DMS53 treated with DMSO at 0.1 percent for 48 hours (cell line): ENCODE data around the gene COL5A1.
"Not testable (repeated sequence)": the region's sequence is repeated elsewhere in the genome, so short reads cannot be mapped to it uniquely, and the experiment has no call there.

Experiments used
- DNase-seq: peaks from one replicate; lab custom pipeline; 2025; ENCODE audit not compliant: unreplicated experiment; lab: John Stamatoyannopoulos, UW

COL5A1 gene

DNA sequence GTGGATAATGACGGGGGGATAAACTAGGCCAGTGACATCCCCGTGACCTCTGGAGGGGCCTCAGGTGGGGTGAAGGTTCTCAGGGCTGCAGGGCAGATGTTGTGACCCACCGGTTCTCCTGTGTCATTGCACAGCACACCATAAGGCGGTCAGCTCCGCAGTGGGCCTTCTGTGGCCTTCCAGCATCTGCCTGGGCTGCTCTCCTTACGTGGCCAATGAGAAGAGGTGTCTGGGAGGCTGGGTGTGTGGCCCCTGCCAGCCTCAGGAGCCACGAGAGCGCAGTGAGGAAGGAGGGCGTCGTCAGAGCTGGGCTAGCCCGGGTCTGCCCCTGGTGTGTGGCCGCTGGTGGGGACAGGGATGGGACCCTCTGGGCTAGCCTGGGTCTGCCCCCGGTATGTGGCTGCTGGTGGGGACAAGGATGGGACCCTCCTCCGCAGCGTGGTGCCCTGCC, 48.7 kb downstream of the COL5A1 start:
- no peak for DNase-seq

DNA sequence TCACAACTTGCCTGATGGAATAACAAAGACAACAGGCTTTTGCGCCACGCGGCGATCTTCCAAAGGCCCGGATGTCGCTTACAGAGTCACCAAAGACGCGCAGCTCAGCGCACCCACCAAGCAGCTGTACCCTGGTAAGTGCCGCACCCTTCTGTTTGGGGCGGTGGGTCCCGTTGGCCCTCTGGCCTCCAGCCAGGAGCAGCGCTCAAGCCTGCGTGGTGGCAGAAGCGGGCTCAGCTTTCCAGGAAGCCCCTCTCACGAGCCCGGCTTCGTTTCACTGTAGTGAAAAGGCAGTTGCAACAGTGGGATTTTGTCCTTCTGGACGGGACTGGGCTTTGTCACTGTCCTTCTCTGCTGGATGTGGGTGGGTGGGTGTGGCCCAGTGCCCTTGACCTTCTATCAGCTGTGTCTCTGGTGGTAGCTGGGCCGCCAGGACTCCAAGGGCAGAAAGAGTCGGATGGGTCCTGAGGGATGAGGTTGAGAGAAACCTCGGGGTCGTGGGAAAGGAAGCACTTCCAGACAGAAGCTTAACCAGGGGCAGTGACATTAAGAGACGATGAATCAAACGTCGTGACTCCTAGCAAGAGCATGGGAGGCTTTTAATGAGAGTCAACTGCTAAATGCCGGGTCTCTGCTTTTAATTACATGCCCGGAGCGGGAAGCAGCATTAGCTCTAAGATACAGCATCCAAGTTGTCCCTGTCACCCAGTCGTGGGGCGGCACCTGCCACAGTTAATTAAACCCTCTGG, 49.5 kb downstream of the COL5A1 start:
- no peak for DNase-seq

DNA sequence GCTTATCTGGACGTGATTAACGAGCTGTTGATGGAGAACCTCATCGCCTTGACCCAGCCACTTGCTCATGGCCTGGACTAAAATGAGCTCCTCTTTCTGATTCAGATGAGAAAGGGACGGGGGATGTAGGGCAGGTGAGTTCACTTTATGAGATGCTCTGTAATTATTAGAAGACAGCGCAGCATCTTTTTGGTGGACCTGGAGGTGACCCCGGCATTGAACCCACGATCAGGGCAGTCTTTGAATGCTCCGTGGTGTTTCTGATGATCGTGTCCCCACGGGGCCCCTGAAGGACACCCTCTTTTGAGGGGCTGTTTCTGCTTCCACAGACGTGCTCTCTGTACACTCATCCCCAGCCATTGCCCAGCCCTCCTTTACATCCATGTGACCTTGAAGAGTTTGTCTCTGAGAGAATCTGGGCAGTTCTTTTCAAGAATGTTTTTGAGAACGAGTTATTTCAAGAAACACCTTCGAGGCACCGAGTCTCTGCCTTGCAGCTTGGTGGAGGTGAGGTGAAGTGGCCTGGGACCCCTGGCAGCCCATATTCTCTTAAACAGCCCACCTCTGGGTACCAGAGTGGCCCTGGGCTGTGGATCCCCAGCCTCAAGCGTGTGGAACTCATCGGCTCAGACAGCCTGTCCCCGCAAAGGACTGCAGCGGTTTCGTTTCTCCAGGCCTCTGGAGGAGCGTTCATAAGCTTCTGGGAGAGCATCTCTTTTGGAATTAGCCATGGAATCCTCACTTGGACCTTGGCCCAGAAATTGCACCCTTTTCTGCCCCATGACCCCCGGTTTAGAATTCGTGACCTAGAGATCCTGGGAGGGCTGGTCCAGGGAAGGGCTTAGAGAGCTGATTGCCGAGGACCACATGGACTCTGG, 50.3 kb downstream of the COL5A1 start:
- no peak for DNase-seq

DNA sequence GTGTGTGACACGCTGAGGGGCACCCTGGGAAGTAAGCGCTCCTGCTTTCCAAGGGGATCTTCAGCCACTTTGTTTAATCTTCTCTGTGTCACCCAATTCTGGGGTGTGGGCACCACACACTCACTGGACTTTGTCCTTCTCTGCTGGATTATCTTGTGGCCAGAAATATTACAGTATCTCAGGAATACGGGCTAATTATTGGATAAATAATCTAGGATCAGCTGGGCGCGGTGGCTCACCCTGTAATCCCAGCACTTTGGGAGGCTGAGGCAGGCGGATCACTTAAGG, 50.9 kb downstream of the COL5A1 start:
- no peak for DNase-seq

DNA sequence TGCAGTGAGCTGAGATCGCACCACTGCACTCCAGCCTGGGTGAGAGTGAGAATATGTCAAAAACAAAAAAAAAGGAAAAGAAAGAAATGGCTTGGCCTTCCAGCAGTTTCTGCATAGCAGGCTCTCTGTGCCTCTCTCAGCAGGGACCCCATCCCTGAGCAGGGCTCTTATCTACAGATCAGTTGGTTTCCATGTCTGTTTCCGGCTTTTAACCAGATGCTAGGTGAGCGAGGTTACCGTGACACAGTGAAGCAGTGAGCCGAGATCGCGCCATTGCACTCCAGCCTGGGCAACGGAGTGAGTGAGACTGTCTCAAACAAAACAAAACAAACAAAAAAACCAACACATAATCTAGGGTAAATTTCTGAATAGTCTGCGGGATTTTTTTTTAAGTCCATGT, 51.4 kb downstream of the COL5A1 start:
- no peak for DNase-seq

DNA sequence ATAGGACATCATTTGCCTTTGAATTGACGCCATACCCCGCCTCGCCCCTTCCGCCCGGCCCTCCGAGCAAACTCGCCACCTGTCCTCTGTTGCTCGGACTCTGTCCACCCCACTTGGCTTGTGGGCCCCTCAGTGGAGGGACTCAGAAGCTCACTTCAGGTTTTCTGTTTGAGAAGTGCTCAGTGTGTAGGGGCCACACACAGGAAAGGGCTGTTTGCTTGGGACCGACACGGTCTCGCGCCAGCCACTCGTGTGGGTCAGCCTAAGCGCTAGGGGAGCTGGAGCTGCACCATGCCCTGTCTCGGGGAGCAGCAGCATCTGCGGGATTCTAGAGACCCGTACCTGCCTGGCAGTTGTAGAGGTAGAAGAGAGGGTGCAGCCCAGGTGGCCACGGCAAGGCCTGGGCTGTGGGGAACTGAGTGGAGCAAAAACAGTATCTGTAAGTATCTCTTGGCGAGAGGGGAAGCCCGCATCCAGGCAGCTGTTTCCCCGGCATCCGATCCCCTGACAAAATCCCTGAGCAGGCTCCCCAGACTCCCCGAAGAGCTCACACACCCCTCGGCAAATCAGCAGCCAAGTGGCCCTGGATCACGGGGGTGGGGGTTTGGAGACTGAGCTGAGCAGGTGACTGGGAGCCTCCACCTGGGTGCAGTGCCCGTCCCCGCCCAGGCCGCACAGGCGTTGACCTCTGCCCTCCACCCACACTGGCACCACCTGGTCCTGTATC, 52.2 kb downstream of the COL5A1 start:
- no peak for DNase-seq

DNA sequence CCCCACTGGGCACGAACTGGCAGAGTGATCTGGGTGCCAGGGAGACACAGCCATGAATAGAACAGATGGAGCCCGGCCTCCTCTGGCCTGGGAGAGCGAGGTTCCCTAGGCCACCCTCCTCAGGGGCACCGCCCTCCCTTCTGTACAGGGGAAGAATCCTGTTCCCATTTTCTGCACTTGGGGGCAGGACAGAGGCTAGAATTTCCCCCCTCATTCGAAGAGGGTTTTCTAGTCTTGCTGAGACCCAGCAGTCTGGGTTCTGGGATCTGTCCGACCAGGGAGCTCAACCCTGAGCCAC, 52.7 kb downstream of the COL5A1 start:
- DNase-seq, result no peak

DNA sequence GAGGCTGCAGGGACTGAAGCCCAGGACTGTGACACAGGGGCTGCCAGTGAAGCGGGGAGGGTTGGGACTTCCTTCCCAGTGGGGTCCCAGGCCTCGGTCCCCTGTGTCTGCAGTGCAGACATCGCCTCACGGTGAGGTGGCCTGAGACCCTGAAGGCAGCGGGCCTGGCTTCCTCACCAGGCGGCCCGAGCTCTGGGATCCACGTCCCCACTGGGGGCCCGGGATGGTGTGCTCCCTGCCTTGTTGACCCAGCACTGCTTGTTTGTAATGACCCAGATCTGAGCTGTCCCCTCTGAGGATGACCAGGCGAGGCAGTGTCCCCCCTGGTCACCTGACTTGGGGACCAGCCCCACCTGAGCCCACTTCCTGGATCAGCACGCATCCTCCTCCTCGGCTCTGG, 53.1 kb downstream of the COL5A1 start:
- DNase-seq, result no peak

DNA sequence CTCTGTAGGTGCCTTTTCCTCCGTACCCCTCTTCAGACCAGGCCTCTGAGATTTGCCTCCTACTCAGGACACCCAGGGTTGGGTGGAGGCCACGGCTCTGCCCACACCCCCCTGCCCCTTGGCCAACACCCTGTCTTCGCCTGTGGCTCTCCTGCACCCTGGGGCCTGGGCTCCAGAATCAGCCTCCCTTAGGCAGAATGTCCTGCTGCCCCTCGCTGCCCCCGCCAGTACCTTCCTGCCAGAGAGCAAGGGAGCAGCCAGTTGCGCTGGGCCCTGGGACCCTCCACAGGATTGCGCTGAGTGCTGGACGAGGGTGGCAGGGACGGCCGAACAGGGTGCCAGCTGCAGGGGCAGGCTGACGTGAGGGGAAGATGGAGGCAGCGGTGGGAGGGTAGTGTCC, 53.5 kb downstream of the COL5A1 start:
- DNase-seq, result no peak

DNA sequence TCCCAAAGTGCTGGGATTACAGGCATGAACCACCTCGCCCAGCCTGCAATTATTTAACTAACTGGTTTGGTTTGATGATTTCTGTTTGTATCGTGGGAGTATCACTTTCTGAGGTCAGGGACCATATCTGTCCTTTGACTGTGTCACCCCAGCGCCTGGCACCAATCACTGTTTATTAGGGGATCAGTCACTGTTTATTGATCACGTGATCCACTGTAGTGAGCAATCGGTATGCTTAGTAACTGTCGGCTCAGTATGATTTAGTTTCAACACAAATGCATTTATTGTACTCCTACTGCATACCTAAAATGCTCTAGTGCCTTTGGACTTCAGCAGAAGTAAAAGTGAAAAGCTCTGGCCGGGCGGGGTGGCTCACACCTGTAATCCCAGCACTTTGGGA, 54.8 kb downstream of the COL5A1 start:
- no peak for DNase-seq

DNA sequence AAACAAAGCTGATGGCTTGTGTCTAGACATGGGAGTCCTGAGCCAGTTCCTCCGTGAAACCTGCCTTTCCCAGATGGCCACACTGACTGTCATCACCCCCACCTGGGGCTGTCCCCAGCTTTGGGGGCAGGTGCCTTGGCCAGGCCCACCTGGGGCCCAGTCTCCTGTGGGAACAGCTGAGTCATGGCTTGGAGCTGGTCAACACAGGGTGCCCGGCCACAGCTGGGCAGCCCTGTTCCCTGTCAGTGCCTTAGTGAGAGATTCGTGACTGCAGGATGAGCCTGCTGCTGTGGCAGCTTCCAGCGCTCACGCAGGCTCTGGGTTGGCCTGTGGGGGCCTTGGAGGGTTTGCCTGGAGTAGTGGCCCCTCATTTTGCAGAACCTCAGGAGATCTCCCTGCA, 56.5 kb downstream of the COL5A1 start:
- DNase-seq, result no peak

DNA sequence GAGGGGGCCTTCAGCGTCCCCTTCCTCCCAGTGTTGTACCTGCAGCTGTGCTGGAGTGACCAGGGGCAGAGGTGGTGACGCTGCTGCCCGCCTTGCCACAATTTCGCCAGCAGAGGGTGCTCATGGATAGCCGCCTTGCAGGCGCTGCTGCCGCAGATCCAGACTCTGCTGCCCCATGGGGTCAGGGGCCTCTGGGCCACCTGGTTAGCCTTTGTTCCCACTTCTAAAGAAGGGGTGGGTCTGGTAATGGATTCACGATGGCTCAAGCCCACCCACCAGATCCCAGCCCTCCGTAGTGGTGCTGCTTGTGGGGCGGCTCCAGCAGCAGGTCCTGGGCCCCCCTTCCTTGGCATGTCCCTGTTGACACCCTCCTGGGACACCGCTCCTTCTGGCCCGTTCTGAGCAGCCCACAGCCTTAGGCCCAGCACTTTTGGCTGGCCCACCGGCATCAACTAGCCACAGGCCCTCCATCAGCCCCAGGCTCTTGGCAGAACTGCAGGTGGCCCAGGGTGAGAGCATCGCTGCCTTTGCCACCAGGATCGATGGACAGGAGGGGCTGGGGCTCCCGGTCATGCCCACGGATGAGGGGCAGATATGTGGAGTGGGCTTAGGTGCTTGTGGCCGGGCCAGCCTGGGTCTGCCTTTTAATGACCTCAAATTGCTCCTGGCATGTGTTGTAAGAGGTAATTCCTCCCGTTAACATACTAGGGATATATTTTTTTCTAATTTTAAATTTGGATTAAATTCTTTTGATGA, 57.2 kb downstream of the COL5A1 start:
- DNase-seq, result no peak

DNA sequence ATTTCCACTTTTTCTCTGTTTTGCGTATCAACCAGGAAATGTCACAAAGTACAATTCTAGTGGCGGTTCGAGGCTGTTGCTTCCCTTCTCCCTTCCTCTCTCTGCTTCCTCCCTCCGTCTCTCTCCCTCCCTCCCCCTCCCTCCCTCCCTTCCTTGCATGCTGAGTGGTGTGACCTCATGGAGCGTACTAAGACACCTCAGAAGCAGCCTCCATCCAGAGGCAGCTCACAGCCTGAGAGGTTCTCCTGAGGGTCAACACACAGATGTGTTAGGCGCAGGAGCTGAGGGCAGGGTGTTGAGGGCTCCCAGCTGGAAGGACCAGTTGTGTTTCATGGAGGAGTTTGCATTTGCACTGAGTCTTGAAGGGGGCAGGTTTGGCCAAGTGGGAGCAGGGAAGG, 57.7 kb downstream of the COL5A1 start:
- no peak for DNase-seq

DNA sequence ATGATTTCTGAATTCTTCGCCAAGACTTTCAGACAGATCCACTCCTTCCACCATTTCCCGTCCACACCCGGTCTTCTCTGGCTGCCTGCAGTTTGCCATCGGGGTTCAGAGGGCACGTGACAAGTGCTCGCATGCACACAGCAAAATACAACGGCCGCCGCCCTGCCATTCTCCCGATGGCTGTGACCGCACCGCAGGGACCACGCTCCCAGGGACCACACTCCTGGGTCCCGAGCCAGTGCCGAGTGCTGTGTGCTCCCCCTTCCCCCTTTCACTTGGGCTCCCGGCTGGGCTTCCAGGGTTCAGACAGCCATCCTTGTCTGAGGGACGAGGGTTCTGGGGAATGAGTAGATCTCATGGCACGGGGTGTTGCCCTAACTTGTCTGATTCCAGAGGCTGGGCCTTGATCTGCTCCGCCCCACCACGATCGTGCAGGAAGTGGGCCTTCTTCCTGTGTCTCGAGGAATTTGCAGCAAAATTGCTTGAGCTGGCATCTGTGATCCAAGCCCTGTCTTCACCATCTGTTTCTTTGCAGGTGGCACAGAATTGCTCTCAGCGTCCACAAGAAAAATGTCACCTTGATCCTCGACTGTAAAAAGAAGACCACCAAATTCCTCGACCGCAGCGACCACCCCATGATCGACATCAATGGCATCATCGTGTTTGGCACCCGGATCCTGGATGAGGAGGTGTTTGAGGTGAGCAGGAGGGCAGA, 59.2 kb downstream of the COL5A1 start:
- DNase-seq, result no peak

DNA sequence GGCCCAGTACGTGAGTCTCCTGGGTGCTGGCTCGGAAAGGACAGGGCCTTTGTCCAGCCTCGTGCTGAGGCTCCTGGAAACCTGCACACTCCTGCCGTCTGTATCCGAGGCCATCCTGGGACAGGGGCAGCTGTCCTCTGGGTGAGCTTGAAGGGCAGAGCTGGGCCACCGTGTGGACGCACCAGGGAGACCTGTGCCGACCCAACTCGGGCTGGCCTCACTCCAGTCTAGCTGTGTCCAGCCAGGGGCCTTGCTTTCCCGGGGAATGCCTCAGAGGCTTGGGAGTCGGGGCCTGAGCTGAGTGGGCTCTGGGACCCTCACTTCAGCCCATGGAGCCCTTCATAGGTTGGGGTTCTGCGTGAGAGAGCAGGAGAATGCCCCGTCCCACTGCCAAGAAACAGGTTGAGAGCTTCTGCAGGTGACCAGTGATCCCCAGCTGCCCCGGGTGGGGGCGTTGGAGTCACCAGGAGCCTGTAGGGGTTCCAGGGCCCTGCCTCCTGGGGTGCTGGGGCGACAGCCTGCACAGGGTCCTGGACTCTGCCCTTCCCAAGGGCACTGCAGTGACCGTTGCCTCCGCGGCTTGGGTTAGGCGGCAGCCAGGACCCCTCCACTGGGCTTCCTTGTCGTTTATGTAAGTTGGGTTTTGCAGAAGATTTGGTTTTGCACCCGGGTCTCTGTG, 60.1 kb downstream of the COL5A1 start:
- no peak for DNase-seq

DNA sequence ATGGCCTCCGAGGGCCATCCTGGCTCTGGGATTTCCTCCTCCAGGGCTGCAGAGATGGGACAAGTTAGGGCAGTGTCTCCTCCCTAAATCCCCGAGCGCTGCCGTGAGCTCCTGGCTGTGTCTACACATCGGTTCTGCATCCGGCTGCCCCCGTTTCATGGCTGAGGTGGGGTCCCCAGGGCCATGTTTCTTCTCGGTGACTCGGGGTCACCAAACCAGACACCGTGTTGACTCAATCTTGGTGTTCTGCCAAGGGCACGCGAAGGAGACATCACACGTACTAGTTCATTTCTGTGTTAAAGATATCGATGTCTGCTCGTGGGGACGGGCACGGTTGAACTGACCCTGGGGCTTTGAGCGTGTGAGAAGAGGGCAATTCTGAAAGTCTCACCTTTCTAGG, 60.7 kb downstream of the COL5A1 start:
- no peak for DNase-seq

DNA sequence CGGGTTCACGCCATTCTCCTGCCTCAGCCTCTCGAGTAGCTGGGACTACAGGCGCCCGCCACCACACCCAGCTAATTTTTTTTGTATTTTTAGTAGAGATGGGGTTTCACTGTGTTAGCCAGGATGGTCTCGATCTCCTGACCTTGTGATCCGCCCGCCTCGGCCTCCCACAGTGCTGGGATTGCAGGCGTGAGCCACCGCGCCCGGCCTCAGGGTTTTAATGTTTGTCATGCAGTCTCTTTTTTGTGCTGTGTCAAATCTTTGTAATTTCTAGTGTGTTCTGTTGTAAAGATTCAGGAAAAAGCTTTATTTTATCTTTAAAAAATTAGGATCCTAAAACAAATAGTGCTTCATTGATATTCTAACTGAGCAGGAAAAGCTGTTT, 62.1 kb downstream of the COL5A1 start:
- DNase-seq, result not testable (repeated sequence)

DNA sequence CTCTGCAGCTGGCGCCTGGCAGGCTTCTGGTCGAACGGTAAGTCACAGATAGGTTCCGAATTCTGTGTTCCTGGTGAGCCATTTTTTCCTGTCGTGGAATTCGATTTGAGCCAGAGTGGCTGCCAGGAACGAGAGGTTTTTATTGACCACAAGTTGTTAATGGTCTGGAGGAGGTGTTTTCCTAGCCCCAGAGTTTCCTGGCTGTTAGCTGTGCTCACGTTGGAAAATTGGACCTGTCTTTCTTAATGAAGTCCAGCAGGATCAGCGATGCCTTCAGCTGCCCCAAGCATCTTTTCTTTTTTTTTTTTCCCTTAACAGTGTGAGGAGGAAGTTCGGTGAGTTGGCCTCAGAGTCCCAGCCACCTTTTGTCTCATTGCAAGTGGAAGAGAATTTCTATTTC, 62.9 kb downstream of the COL5A1 start:
- DNase-seq, result no peak

DNA sequence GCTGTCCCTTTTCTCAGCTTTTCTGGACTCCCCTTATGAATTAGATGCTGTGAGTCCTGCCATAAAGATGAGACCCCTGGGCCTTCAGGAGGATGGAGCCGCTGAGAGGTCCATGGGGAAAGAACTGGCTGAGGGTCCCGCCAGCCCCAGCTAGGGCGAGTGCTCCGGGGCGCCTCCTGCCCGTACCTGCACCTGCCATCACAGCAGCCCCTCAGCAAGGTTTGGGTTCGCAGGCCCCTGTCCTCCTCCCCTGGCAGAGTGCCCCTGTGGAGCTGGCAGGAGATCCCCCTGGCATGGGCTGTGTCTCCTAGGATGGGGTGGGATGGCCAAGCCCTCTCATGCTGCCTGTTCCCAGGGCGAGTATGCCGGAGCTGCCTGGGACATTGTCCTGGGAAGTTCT, 64.2 kb downstream of the COL5A1 start:
- DNase-seq, result no peak

DNA sequence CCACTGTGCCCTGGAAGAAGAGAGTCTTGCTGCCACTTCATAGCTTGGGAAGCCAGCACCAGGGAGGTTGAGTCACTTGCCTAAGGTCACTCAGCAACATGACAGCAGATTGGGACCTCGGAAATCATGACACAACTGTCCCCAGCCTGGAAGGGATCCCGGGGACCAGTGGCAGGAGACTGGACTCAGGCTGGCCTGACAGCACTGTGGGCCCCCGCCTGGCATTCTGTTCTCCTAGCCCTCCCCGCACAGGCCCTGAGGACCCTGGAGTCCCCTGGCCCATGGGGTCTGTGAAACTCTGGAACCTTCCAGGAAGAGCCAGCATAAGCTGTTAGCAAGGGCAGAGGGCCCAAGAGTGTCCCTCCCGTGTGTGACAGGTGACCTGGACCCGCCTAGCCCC, 64.9 kb downstream of the COL5A1 start:
- DNase-seq, result no peak
